ENCODE measurements around the gene YWHAG. TPM values are rescaled to one million over a fixed set of nuclear protein-coding genes. Genes with fewer than 3 reads are reported as not detected.

The YWHAG gene
- total and polyA plus RNA-seq, 9 of the 15 experiments (the other 6 are each of a cell fraction or from before 2014, with no cell fraction given) = 30.4 to 246 (median 94.5) TPM

GRCh38 chr7:76358481-76359110 lies at the start of gene YWHAG (continued):
- TF ChIP-seq, protein P1, sequence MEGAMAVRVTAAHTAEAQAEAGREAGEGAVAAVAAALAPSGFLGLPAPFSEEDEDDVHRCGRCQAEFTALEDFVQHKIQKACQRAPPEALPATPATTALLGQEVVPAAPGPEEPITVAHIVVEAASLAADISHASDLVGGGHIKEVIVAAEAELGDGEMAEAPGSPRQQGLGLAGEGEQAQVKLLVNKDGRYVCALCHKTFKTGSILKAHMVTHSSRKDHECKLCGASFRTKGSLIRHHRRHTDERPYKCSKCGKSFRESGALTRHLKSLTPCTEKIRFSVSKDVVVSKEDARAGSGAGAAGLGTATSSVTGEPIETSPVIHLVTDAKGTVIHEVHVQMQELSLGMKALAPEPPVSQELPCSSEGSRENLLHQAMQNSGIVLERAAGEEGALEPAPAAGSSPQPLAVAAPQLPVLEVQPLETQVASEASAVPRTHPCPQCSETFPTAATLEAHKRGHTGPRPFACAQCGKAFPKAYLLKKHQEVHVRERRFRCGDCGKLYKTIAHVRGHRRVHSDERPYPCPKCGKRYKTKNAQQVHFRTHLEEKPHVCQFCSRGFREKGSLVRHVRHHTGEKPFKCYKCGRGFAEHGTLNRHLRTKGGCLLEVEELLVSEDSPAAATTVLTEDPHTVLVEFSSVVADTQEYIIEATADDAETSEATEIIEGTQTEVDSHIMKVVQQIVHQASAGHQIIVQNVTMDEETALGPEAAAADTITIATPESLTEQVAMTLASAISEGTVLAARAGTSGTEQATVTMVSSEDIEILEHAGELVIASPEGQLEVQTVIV (CRISPR knock-in tag; IDR thresholded peaks at IDR 0.05; ENCODE audit: borderline replicate concordance) = no peak
- TF ChIP-seq KLF10 (CRISPR knock-in tag; IDR thresholded peaks at IDR 0.05) = no peak
- TF ChIP-seq U2AF1 (optimal IDR thresholded peaks at IDR 0.05; ENCODE audit: low read depth, low read length) = peak; percentile 42
- no peak for TF ChIP-seq ZNF766 (CRISPR knock-in tag; conservative IDR thresholded peaks at IDR 0.05)
- TF ChIP-seq ZFP91 (CRISPR knock-in tag; IDR thresholded peaks at IDR 0.05) = peak; percentile 52
- TF ChIP-seq ATF3 (IDR thresholded peaks at IDR 0.05) = no peak
- TF ChIP-seq ATF3 (CRISPR knock-in tag; conservative IDR thresholded peaks at IDR 0.05) = no peak
- peak; percentile 66 for TF ChIP-seq ZBTB12 (CRISPR knock-in tag; IDR thresholded peaks at IDR 0.05)
- TF ChIP-seq ZNF347 (CRISPR knock-in tag; IDR thresholded peaks at IDR 0.05; ENCODE audit: low read depth) = no peak
- TF ChIP-seq TAF9B (IDR thresholded peaks at IDR 0.05; ENCODE audit: partially characterized antibody) = peak; percentile 64
- TF ChIP-seq MYNN (IDR thresholded peaks at IDR 0.05) = 0 out of 2 replicates have a peak, but pooled peaks have one; percentile 24
- TF ChIP-seq MYNN (CRISPR knock-in tag; IDR thresholded peaks at IDR 0.05) = no peak
- TF ChIP-seq TSC22D4 (tag; IDR thresholded peaks at IDR 0.05) = no peak
- no peak for TF ChIP-seq CBX8 (IDR thresholded peaks at IDR 0.05; ENCODE audit: borderline replicate concordance, extremely low read depth, low read depth, low read length, poor library complexity, severe bottlenecking)
- TF ChIP-seq HCFC1 (IDR thresholded peaks at IDR 0.05; ENCODE audit: low read depth, low read length) = no peak; the same call in 1 of the 2 replicates
- peak; percentile 46; the same call in 1 of the 2 replicates for TF ChIP-seq MITF (IDR thresholded peaks at IDR 0.05)
- TF ChIP-seq ZNF668 (CRISPR knock-in tag; IDR thresholded peaks at IDR 0.05) = no peak
- no peak for TF ChIP-seq NEUROD1 (IDR thresholded peaks at IDR 0.05; ENCODE audit: borderline replicate concordance, low read depth, low read length, partially characterized antibody)
- no peak for TF ChIP-seq CEBPB (tag; IDR thresholded peaks at IDR 0.05)
- TF ChIP-seq MIER1 (IDR thresholded peaks at IDR 0.05; ENCODE audit: low read depth) = no peak
